ENCODE data around the gene DDI2. TPM values are rescaled to one million over a fixed set of nuclear protein-coding genes. Genes with fewer than 3 reads are reported as not detected.
A peak's percentile ranks its signal among the peaks of the same experiment; 100 is the strongest.

DDI2 gene
- total and polyA plus RNA-seq, 10 of the 15 experiments (the other 5 are each of a cell fraction or from before 2014, with no cell fraction given): 3.3 to 33.1 (median 11.6) TPM

DNA sequence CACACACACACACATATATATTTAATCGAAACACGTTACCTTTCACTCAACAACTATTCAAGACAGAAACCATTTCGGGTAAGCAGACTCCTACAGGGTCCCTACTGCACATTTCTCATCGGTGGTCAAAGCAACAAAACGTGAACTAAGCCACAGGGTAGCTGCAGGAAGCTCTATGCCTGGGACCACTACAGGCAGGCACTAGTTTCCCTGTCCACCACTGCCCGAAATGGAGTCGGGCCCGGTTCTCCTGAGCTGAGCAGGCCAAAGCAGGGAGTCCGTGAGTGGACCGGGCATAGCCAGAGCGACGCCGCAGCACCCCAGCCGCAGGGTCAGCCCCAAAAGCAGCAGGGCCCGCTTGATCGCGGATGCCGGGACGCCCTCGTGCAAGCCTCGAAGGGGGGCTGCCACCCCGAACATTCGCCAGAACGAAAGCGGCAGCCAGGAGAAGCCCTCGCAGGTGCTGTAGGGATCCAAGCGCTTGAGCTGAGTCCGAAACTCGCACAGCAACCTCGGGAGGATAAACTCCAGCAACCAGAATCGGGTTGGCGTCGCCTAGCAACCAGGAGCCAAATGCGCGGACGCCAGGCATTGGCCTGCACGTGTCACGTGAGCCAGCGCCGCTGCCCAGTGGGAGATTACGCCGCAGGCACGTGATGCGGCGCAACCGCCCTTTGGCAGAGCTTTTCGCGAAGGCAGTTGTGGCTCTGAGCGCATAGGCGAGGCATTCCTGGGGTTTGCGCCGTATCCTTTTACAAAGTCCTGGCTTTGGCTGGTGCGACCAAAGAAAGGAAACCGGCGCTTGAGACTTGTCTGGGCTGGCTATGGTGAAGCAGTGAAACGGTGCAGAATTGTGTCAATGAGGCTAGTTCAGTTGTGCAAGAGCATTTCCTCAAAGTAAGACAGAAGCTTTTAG, 13.9 kb upstream of the DDI2 start (continued):
- peak; percentile 71; the same call in 1 of the 2 replicates for TF ChIP-seq CHD2 (IDR thresholded peaks at IDR 0.05; ENCODE audit: borderline replicate concordance, low read depth, low read length)
- TF ChIP-seq NR2C2 (IDR thresholded peaks at IDR 0.05; ENCODE audit: borderline replicate concordance, control insufficient read depth, insufficient read length, low read depth): no peak
- peak; percentile 98 for TF ChIP-seq NFYB (IDR thresholded peaks at IDR 0.05; ENCODE audit: insufficient read depth, low read depth, low read length)
- TF ChIP-seq IRF4 (IDR thresholded peaks at IDR 0.05; ENCODE audit: low read depth, low read length): no peak
- peak; percentile 70; the same call in 1 of the 2 replicates for TF ChIP-seq BACH1 (IDR thresholded peaks at IDR 0.05; ENCODE audit: borderline replicate concordance)
- no peak; the same call in 1 of the 2 replicates for TF ChIP-seq CBFB (IDR thresholded peaks at IDR 0.05; ENCODE audit: low read depth)
- TF ChIP-seq, protein P1, sequence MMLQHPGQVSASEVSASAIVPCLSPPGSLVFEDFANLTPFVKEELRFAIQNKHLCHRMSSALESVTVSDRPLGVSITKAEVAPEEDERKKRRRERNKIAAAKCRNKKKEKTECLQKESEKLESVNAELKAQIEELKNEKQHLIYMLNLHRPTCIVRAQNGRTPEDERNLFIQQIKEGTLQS (IDR thresholded peaks at IDR 0.05; ENCODE audit: borderline replicate concordance, extremely low read depth, low read depth, low read length): peak; percentile 98
- peak; percentile 37; the same call in 1 of the 2 replicates for TF ChIP-seq NFYA (IDR thresholded peaks at IDR 0.05; ENCODE audit: borderline replicate concordance, low read depth, low read length)
- TF ChIP-seq POLR2AphosphoS5 (IDR thresholded peaks at IDR 0.05; ENCODE audit: low read length): peak; percentile 65
- peak; percentile 54 for TF ChIP-seq IKZF1 (conservative IDR thresholded peaks at IDR 0.05)
- no peak for TF ChIP-seq ZNF24 (IDR thresholded peaks at IDR 0.05)
- TF ChIP-seq RFX5 (IDR thresholded peaks at IDR 0.05; ENCODE audit: low read depth, low read length): peak; percentile 87
- TF ChIP-seq RUNX3 (IDR thresholded peaks at IDR 0.05; ENCODE audit: low read length): peak; percentile 76
- TF ChIP-seq, protein P2, sequence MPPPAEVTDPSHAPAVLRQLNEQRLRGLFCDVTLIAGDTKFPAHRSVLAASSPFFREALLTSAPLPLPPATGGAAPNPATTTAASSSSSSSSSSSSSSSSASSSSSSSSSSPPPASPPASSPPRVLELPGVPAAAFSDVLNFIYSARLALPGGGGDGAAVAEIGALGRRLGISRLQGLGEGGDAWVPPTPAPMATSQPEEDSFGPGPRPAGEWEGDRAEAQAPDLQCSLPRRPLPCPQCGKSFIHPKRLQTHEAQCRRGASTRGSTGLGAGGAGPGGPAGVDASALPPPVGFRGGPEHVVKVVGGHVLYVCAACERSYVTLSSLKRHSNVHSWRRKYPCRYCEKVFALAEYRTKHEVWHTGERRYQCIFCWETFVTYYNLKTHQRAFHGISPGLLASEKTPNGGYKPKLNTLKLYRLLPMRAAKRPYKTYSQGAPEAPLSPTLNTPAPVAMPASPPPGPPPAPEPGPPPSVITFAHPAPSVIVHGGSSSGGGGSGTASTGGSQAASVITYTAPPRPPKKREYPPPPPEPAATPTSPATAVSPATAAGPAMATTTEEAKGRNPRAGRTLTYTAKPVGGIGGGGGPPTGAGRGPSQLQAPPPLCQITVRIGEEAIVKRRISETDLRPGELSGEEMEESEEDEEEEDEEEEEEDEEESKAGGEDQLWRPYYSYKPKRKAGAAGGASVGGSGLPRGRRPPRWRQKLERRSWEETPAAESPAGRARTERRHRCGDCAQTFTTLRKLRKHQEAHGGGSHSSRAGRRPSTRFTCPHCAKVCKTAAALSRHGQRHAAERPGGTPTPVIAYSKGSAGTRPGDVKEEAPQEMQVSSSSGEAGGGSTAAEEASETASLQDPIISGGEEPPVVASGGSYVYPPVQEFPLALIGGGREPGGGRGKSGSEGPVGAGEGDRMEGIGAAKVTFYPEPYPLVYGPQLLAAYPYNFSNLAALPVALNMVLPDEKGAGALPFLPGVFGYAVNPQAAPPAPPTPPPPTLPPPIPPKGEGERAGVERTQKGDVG (CRISPR knock-in tag; IDR thresholded peaks at IDR 0.05): 0 out of 2 replicates have a peak, but pooled peaks have one; percentile 63
- no peak; a peak in 1 of 4 replicates for TF ChIP-seq EP300 (IDR thresholded peaks at IDR 0.05; ENCODE audit: borderline replicate concordance in 1 of 2, control insufficient read depth in 1 of 2, low read depth in 2 of 2, low read length in 2 of 2)
- no peak for TF ChIP-seq POU2F2 (IDR thresholded peaks at IDR 0.05; ENCODE audit: borderline replicate concordance, low read depth, low read length)
- no peak for TF ChIP-seq FOXM1 (IDR thresholded peaks at IDR 0.05; ENCODE audit: low read depth, low read length)
- no peak for TF ChIP-seq TCF12 (IDR thresholded peaks at IDR 0.05; ENCODE audit: low read depth, low read length)
- TF ChIP-seq ATF7 (IDR thresholded peaks at IDR 0.05; ENCODE audit: low read depth): 0 out of 2 replicates have a peak, but pooled peaks have one; percentile 12
- TF ChIP-seq POLR2A (IDR thresholded peaks at IDR 0.05; ENCODE audit: low read depth, low read length): peak; percentile 72
- TF ChIP-seq, protein P3, sequence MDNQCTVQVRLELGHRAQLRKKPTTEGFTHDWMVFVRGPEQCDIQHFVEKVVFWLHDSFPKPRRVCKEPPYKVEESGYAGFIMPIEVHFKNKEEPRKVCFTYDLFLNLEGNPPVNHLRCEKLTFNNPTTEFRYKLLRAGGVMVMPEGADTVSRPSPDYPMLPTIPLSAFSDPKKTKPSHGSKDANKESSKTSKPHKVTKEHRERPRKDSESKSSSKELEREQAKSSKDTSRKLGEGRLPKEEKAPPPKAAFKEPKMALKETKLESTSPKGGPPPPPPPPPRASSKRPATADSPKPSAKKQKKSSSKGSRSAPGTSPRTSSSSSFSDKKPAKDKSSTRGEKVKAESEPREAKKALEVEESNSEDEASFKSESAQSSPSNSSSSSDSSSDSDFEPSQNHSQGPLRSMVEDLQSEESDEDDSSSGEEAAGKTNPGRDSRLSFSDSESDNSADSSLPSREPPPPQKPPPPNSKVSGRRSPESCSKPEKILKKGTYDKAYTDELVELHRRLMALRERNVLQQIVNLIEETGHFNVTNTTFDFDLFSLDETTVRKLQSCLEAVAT (IDR thresholded peaks at IDR 0.05): peak; percentile 82
- TF ChIP-seq ZNF207 (IDR thresholded peaks at IDR 0.05; ENCODE audit: borderline replicate concordance): 0 out of 2 replicates have a peak, but pooled peaks have one; percentile 17
- TF ChIP-seq DPF2 (IDR thresholded peaks at IDR 0.05): 0 out of 2 replicates have a peak, but pooled peaks have one; percentile 47
- TF ChIP-seq NR2F1 (conservative IDR thresholded peaks at IDR 0.05): 0 out of 2 replicates have a peak, but pooled peaks have one; percentile 17
- TF ChIP-seq, protein P4, sequence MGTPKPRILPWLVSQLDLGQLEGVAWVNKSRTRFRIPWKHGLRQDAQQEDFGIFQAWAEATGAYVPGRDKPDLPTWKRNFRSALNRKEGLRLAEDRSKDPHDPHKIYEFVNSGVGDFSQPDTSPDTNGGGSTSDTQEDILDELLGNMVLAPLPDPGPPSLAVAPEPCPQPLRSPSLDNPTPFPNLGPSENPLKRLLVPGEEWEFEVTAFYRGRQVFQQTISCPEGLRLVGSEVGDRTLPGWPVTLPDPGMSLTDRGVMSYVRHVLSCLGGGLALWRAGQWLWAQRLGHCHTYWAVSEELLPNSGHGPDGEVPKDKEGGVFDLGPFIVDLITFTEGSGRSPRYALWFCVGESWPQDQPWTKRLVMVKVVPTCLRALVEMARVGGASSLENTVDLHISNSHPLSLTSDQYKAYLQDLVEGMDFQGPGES (IDR thresholded peaks at IDR 0.05): peak; percentile 84

Measured in GM12878 (cell line).